K562 (cell line): ENCODE measurements around the gene AIDA. TPM values are rescaled to one million over a fixed set of nuclear protein-coding genes. Genes with fewer than 3 reads are reported as not detected.

ENCODE experiments used
- ADNP ChIP-seq: fragments of 200-800 bp; sonication (Bioruptor generic); IDR thresholded peaks from 2 replicates; pipeline ENCODE4 v1.6.1; 2016; ENCODE audit warnings: missing genetic modification characterization, missing compliant biosample characterization
- HMBOX1 ChIP-seq: sonication (generic); IDR thresholded peaks from 2 replicates; pipeline ENCODE4 v1.6.1; 2016
- HMGXB4 ChIP-seq: sonication (generic); formaldehyde crosslinking; IDR thresholded peaks from 2 replicates; pipeline ENCODE4 v1.8.1; 2023; ENCODE audit warnings: mild to moderate bottlenecking, missing genetic modification reagents
- IRF9 ChIP-seq: fragments of 450-650 bp; IDR thresholded peaks from 2 replicates; pipeline ENCODE4 v1.6.1; 2016; ENCODE audit warnings: missing biosample characterization, missing genetic modification characterization
- KLF6 ChIP-seq: fragments of 250-450 bp; sonication (Bioruptor Pico); IDR thresholded peaks from 2 replicates; pipeline ENCODE4 v1.4.0; 2020; ENCODE audit warnings: mild to moderate bottlenecking, moderate library complexity, borderline replicate concordance
- MYNN ChIP-seq, 2 experiments: sonication (generic); formaldehyde crosslinking in 1 of 2; IDR thresholded peaks; 2 replicates each; pipeline versions ENCODE4 v1.5.0 to v1.6.1; 2016 to 2020; ENCODE audit warnings: antibody characterized with exemption in 1 of 2, missing genetic modification reagents in 1 of 2
- NR2C1 ChIP-seq, 2 experiments: fragments of 450-650 bp; IDR thresholded peaks; 2 replicates each; pipeline ENCODE4 v1.6.1; 2017; ENCODE audit warnings: mild to moderate bottlenecking in 2 of 2, antibody characterized with exemption in 1 of 2, inconsistent platforms in 1 of 2, missing compliant biosample characterization in 1 of 2, missing genetic modification characterization in 1 of 2
- PCBP1 ChIP-seq: fragments of 200-400 bp; formaldehyde crosslinking; IDR thresholded peaks from 2 replicates; pipeline ENCODE4 v1.6.1; 2018; ENCODE audit warnings: mild to moderate bottlenecking, low read depth, low read length; ENCODE audit not compliant: poor library complexity, severe bottlenecking
- RBM14 ChIP-seq: fragments of 200-400 bp; formaldehyde crosslinking; IDR thresholded peaks from 2 replicates; pipeline ENCODE4 v1.6.1; 2018; ENCODE audit warnings: low read depth, mild to moderate bottlenecking, low read length, moderate library complexity, borderline replicate concordance; ENCODE audit not compliant: insufficient read depth
- SMARCB1 ChIP-seq: IDR thresholded peaks from 2 replicates; pipeline ENCODE4 v1.6.1; 2011; ENCODE audit warnings: improper control_type of control experiment, low read depth; ENCODE audit not compliant: insufficient read length
- TCFL5 ChIP-seq: fragments of 250-450 bp; sonication (Bioruptor Pico); conservative IDR thresholded peaks from 2 replicates; pipeline ENCODE4 v1.6.1; 2021; ENCODE audit warnings: mild to moderate bottlenecking, moderate library complexity, matching md5 sums
- WHSC1 ChIP-seq: IDR thresholded peaks from one replicate; pipeline ENCODE4 v1.6.1; 2012; ENCODE audit warnings: low read length, control low read depth, inconsistent platforms
- ZKSCAN3 ChIP-seq: fragments of 250-450 bp; sonication (Bioruptor Pico); IDR thresholded peaks from 2 replicates; pipeline ENCODE4 v1.4.0; 2020
- ZNF212 ChIP-seq: fragments of 450-650 bp; formaldehyde crosslinking; IDR thresholded peaks from 2 replicates; pipeline ENCODE4 v1.4.0; 2020; ENCODE audit warnings: mild to moderate bottlenecking
- ZNF830 ChIP-seq: fragments of 250-450 bp; sonication (Bioruptor Pico); IDR thresholded peaks from 2 replicates; pipeline ENCODE4 v1.5.0; 2021; ENCODE audit warnings: mild to moderate bottlenecking
- polyA plus RNA-seq, 8 experiments: library from polyadenylated mRNA; depleted of rRNA in 4 of 8; stranded (reverse) in 5 of 8; unstranded in 3 of 8; fragments of >200 nt; fragmentation: Nextera tagmentation in 2 of 8; fragmentation: Illumina TruSeq in 1 of 8; extraction: Ambion mirVana in 2 of 8; extraction: Trizol in 1 of 8; gene quantifications; 2 replicates each; pipeline versions ENCODE4 v1.2.1 to v1.2.3, GENCODE V29; 2011 to 2014; ENCODE audit warnings: inconsistent platforms in 1 of 8, missing spikeins in 1 of 8
- total RNA-seq, 7 experiments: library from RNA; depleted of rRNA in 6 of 7; stranded (reverse); fragments of >200 nt in 6 of 7; fragmentation: Illumina TruSeq in 2 of 7; extraction: Trizol in 2 of 7; gene quantifications; 2 replicates each; pipeline versions ENCODE4 v1.2.1 to v1.2.3, GENCODE V29; 2011 to 2021; ENCODE audit warnings: low replicate concordance in 1 of 7
- TF ChIP-seq, protein P1 (sequence below): fragments of 450-650 bp; formaldehyde crosslinking; IDR thresholded peaks from 2 replicates; pipeline ENCODE4 v1.4.0; 2020; ENCODE audit warnings: mild to moderate bottlenecking

AIDA gene
- total and polyA plus RNA-seq, 9 of the 15 experiments (the other 6 are each of a cell fraction or from before 2014, with no cell fraction given) = 18.2 to 77.9 (median 24.9) TPM

- TF ChIP-seq, protein P1, sequence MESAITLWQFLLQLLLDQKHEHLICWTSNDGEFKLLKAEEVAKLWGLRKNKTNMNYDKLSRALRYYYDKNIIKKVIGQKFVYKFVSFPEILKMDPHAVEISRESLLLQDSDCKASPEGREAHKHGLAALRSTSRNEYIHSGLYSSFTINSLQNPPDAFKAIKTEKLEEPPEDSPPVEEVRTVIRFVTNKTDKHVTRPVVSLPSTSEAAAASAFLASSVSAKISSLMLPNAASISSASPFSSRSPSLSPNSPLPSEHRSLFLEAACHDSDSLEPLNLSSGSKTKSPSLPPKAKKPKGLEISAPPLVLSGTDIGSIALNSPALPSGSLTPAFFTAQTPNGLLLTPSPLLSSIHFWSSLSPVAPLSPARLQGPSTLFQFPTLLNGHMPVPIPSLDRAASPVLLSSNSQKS = no peak
- TF ChIP-seq NR2C1 (IDR thresholded peaks at IDR 0.05) = no peak
- TF ChIP-seq NR2C1 (tag; IDR thresholded peaks at IDR 0.05) = no peak
- TF ChIP-seq TCFL5 (CRISPR knock-in tag) = no peak
- TF ChIP-seq RBM14 = no peak
- TF ChIP-seq ZNF212 (CRISPR knock-in tag) = no peak
- no peak for TF ChIP-seq PCBP1
- TF ChIP-seq MYNN (IDR thresholded peaks at IDR 0.05) = no peak
- TF ChIP-seq MYNN (CRISPR knock-in tag; IDR thresholded peaks at IDR 0.05) = no peak
- no peak for TF ChIP-seq WHSC1
- TF ChIP-seq ZKSCAN3 (CRISPR knock-in tag) = no peak
- no peak for TF ChIP-seq SMARCB1
- TF ChIP-seq ZNF830 (CRISPR knock-in tag) = no peak
- TF ChIP-seq HMGXB4 (CRISPR knock-in tag) = no peak
- TF ChIP-seq ADNP (tag) = no peak
- TF ChIP-seq IRF9 (tag) = no peak
- peak; percentile 42; the same call in 1 of the 2 replicates for TF ChIP-seq KLF6
- peak; percentile 59; the same call in 1 of the 2 replicates for TF ChIP-seq HMBOX1
Measured at GRCh38 chr1:222711319-222712252, 705 bp downstream of the AIDA start (continued).
